T-helper 22 cell (primary cell): ENCODE data around the gene ISY1.
A peak's percentile ranks its signal among the peaks of the same experiment; 100 is the strongest.
"Not testable (repeated sequence)": the region's sequence is repeated elsewhere in the genome, so short reads cannot be mapped to it uniquely, and the experiment has no call there.

Source experiments
- DNase-seq: peaks from one replicate; pipeline ENCODE4 v3.0.0-alpha.2; 2020; ENCODE audit warnings: low read depth

ISY1 gene

DNA sequence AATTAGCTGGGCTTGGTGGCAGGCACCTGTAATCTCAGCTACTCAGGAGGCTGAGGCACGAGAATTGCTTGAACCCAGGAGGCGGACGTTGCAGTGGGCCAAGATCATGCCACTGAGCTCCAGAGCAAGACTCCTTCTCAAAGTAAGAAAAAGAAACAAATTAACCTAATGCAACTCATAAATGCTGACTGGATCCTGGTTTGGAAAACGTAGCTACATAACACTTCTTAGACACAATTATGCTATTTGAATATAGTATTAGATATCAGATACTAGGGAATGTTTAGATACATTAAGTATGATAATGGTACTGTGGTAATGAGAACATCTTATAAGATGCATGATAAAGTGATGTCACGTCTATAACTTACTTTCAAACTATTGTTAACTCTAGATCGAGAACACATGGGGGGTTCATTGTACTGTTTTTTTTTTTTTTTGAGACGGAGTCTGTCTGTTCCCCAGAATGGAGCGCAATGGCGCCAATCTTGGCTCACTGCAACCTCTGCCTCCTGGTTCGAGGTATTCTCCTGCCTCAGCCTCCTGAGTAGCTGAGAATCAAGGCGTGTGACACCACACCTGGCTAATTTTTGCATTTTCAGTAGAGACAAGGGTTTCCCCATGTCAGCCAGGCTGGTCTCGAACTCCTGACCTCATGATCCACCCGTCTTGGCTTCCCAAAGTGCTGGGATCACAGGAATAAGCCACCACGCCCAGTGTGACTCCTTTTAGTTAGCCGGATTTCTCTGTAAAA is 5.9 kb upstream of the ISY1 start:
- DNase-seq = no peak

DNA sequence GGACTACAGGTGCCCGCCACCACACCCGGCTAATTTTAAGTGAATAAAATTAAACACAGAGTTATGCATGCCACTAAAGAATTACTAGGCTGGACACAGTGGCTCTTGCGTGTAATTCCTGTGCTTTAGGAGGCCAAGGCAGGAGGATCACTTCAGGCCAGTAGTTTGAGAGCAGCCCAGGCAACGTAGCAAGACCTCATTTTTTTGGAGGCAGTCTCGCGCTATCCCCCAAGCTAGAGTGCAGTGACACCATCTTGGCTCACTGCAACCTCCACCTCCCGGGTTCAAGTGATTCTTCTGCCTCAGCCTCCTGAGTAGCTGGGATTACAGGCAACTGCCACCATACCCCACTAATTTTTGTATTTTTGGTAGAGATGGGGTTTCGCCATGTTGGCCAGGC is 4.7 kb upstream of the ISY1 start:
- DNase-seq = not testable (repeated sequence)

DNA sequence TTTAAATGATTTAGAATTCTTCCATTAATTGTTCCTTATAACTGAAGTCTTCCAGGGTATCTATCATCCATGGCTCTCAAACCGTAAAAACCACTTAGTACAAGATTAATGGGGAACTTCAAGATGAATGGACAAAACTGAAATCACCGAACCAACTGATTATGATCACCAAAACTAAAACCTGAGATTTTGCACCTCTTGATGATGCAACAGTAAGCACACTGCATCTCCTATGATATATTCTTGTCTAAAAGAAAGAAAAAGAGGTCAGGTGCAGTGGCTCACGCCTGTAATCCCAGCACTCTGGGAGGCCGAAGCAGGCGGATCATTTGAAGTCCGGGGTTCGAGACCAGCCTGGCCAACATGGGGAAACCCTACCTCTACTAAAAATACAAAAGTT is 3.6 kb upstream of the ISY1 start:
- DNase-seq = no peak

DNA sequence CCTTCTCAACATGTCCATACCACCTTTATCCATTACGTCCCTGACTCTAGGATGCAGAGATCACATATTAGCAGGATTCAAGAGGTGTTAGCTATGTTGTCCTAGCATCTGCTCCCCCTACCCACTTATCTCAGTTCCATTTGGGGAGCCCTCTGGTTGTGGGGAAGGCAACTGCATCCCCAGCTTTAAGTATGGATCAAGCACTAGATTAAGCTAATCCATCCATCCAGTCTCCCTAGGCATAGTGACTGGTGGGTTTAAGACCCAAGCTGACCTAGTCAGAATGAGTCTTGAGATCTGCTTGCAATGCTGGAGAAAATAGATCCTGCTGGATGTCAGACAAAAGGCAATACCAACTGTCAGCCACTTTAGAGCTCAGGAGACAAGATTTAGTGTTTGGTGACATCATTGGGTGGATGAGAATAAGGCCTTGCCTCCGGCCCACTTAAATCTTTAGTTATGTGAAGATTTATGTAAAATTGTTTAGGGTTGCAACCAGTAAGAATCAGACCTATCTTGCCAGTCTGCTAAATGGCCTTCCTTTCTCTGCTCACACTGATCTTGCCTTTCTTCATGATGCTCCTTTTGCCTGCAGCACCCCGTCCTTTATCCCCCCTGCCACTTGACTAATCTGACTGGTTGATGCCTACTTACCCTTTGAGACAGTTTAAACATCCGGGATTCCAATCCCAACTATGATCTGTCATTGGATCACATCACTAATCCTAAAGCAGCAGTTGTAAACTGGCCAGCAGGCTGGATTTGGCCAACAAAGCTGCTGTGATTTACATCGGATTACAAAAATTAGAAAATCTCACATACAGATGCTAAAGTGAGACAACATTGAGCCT is 2.1 kb upstream of the ISY1 start:
- no peak for DNase-seq

DNA sequence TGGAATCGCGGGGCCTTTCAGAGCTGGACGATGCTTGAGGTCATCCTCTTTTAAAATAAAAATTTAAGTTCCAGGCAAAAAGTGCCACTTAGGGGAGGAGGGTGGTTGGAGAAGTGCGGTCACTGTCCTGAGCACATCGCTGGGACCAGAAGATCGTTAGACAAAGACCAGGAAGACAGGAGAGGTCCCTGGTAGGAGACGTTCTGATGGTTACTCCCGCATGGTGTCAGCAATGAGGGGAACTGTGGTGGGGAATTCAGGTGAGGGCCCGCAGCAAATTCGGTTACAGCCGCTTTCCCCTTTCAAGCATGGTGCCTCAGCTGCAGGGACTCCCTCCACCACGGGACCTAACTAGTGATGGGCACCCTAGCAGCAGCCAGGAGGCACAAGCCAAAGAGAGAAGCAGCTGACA is 1.0 kb upstream of the ISY1 start:
- peak; percentile 3 for DNase-seq

DNA sequence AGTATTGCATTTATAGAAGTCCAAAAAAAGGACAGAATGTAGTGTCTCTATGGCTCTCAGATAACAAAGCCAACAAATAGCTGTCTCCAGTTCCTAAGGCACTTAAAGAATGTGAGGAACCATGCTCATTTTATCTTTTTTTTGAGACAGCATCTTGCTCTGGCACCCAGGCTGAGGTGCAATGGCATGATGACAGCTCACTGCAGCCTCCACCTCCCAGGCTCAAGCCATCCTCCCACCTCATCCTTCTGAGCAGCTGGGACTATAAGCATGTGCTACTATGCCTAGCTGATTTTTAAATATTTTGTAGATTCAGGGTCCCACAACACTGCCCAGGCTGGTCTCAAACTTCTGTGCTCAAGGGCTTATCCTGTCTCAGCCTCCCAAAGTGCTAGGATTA is 16.1 kb downstream of the ISY1 start:
- no peak for DNase-seq

DNA sequence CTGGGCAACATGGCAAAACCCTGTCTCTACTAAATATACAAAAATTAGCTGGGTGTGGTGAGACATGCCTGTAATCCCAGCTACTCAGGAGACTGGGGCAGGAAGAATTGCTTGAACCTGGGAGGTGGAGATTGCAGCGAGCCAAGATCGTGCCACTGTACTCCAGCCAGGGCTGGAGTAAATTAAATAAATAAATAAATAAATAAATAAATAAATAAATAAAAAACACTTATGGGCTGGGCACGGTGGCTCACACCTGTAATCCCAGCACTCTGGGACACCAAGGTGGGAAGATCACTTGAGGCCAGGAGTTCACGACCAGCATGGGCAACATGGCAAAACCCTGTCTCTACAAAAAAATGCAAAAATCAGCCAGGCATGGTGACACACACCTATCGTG is 19.9 kb downstream of the ISY1 start:
- DNase-seq = not testable (repeated sequence)

DNA sequence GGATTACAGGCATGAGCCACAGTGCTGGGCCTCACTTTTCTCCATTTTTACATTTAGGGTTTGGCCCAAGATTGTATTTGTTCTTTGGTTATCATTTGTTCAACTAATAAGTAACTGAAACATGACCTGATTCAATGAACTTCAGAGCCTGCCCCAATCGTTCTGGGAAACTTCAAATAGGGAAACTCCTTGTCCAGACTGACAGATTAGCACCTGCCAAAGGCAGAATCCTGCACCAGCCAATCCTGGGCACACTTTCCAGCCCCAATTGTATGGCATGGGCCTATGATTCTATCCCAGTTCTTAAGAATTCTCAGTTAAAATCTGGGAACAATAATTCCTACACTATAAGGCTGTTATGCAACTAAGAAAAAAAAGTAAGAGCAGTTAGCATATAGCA is 21.0 kb downstream of the ISY1 start:
- DNase-seq = no peak

DNA sequence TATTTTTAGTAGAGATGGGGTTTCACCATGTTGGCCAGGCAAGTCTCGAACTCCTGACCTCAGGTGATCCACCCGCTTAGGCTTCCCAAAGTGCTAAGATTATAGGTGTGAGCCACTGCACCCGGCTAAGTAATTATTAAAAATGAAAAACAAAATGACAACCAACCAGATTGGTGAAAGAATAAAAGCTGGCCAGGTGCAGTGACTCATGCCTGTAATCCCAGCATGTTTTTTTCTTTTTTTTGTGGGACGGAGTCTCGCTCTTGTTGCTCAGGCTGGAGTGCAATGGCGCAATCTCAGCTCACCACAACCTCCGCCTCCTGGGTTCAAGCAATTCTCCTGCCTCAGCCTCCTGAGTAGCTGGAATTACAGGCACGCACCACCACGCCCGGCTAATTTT is 24.6 kb downstream of the ISY1 start:
- not testable (repeated sequence) for DNase-seq

DNA sequence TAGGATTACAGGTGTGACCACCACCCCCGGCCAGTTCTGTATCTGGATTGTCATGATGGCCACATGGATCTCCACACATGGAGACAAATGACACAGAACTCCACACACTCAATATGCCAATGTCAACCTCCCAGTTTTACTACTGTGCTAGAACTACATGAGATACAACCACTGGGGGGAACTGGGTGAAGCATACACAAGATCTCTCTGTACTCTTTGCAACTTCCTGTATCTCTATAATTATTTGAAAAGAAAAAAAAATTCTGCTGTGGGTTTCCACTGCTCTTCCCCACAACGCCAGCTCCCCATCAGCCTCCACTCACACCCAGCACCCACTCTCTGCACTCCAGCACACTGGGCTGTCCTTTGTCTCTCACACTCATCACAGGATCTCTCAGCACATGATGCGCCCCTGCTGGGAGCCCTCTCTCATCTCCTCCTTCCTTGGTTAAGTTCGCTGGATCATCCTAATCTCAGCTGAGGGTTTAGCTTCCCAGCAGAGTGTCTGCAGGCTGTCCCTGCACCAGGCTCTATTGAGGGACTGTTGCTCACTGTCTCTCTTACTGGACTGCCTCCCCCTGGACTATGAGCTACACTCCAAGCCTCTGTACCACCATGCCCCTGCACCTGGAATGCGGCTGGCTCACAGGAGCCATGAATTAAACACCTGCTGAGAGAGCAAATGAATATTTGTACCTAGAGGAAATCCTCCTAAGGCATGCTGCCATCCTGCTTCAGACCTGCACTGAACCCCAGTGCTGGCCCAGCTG is 28.6 kb downstream of the ISY1 start:
- DNase-seq = no peak

DNA sequence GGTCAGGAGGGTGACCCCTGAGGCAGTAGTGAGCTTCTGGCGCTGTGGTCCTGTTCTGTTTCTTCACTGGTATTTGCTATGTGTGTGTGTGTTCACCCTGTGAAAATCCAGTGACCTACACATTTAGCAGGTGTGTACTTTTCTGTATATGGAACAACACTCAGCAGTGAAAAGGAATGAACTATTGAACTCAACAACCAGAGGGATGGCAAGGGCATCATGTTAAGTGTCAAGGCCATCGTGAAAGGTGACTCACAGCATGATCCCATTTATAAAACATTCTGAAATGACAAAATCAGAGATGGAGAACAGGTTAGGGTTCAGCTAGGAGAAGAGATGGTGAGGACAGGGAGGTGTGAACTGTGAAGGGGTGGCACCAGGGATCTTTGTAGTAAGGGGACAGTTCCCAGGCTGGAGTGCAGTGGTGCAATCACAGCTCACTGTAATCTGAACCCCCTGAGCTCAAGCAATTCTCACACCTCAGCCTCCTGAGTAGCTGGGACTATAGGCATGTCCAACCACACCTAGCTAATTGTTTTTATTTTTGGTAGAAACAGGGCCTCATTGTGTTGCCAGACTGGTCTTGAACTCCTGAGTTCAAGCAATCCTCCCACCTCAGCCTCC is 29.3 kb downstream of the ISY1 start:
- DNase-seq = no peak

DNA sequence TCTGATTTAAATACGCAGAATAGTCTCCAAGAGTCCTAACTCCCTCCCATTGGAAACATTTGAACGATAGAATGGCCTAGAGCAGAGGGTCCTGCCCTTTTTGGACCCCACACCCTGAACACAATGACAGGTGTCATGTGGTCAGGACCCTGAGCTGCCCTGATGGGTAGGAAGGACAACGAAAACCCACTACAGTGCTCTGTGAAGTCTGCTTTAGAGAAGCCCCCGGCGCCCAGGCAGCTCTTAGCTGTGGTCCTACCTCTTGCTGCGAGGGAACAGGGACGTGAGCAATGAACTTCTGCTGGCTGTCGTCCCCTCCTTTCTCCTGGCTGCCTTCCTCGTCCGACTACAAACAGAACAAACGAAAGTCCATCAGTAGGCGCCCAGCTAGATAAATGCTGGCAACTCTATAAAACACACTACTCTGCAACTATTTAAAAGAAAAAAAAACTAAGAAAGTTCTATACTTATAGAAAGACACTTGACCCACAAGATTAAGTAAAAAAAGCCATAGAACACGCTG is 30.5 kb downstream of the ISY1 start:
- DNase-seq = no peak

DNA sequence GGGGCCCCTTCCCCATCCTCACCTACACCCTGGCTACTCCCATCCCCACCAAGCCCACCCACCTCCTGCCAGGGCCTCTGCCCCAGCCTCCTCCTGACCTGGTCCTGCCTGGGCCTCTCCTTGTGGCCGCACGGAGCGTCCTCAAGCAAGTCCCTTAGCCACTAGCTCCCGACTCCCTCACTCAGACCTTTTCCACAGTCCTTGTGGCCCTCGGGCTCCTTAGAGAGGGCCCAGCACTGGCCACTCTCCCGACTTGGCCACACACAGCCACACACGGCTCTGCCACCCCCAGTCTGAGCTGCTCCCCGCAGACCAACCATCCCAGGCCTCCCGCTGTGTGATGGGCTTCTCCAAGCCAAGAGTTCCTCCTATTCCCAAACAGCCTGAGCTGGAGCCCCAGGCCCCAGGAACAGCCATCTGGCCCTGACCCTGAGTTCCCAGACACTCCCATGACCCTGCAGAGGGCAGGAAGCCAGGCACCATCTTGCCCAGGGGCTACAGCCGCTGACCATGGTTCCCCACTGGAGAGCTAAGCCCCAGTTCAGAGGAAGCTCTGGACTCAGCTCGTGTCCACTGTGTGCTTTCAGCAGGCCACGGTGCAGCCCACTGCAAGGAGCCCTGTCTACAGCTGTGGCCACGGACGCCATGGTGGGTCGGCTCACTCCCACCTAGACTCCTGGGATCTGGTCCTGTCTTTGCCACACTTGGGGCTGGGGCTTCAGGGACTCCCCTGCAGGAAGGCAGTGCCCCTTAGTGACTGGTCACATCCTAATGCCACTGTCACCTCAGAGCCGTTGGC is 32.3 kb downstream of the ISY1 start:
- DNase-seq = no peak

DNA sequence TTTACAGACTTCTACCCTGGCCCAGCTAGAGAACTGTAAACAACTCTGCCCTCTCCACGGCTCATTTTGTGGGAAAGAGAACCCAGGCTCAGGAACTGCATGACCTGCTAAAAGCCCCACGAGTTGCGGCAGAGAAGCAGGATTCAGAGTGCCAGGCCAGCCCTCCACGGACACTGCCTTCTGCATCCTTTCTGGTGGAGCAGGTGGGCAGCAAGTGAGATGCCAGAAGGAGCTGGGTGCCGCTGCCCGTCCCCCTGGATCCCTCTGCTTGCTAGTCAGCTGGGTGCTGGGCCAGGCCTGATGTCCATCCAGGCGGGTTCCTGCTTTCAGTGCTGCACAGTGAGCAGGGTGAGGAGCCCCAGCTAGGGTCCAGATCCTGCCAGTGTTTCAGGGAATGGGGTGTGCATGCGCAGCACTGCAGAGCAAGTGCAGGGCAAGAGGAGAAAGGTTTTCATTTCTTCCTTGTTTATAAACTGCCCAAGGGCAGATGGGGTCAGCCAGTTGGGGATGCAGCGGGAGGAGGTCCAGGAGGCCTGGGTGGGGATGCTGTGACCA is 34.1 kb downstream of the ISY1 start:
- DNase-seq = no peak

DNA sequence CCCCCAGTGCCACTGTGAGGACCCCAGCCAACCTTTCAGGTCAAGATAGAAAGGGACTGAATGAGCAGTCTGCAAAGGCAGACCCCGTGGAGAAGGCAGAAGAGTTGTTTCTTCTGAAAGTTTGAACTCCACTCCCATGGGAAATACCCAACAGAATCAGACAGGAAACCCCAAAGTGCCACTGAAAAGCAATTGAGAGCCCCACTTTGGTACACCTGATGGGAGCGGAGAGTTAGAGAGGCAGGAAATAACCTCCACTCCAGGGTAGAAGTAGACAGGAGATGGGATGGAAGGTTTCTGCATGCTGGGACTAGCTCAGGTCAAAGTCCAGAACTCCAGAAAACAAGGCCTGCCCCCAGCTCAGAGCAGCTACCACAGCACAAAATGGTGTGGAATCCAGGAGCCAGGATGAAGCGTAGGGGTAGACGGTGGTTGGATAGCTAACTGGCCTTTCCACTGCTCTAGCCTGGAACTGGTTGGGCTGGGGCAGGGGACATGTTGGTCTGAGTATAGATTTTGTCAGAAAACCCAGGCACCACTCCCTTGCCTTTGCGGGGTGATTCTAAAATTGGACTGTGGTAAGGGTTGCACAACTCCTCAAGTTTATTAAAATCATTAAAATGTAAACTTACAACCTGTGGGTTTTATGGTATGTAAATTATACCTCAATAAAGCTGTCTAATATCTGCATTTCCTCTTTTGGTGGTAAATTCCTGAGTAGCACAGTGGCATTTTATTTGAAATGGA is 37.4 kb downstream of the ISY1 start:
- peak; percentile 27 for DNase-seq

DNA sequence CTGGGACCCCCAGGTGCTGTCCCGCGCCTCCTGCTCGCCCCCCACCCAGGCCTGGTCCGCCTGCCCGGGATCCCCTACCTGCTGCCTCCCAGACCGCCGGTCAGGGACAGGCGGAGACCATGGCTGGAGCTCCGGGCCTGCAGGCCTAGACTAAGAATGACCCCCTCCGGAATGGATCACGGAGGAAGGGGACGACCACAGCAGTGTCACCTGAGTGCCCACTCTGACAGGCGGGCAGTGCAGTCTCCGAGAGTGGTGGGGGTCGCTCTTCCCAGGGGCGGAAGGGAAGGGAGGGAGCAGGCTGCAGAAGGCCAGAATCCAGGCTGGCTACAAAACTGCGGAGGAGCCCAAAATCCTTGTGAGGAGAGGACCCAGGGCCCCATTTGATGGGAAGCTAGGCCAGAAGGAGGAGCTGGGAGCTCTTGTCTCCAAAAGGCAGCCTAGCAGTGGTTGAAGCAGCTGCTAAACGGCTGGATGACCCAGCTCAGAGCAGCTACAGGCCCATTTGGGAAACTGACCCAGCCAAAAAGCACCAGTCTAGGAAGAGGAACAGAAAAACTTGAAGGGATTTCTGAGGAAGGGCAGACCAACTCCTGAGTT is 38.4 kb downstream of the ISY1 start:
- peak; percentile 5 for DNase-seq

DNA sequence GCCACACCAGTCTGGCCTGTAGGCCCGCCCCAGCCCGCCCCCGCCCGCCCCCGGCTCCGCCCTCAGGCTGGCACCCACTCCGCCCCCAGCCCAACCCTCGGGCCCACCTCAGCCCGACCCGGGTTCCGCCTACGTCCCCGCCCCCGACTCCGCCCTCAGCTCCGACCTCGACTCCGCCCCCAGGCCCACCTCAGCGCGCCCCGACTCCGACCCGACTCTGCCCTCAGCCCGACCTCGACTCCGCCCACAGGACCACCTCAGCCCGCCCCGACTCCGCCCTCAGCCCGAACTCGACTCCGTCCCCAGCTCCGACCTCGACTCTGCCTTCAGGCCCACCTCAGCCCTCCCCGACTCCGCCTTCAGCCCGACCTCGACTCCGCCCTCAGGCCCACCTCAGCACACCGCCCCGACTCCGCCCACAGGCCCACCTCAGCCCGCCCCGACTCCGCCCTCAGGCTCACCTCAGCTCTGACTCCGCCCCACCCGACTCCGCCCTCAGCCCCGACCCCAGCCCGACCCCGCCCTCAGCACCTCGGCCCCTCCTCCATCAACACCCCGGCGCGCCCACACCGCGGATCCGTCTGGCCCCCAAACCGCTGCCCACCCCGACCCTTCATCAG is 39.0 kb downstream of the ISY1 start, which contains the start of gene RAB43:
Gene RAB43, minus strand, starts transcription at position 13 of the 620 bp plus-strand sequence. CDS start 315 bp downstream, outside the sequence.
- DNase-seq = peak; percentile 75

DNA sequence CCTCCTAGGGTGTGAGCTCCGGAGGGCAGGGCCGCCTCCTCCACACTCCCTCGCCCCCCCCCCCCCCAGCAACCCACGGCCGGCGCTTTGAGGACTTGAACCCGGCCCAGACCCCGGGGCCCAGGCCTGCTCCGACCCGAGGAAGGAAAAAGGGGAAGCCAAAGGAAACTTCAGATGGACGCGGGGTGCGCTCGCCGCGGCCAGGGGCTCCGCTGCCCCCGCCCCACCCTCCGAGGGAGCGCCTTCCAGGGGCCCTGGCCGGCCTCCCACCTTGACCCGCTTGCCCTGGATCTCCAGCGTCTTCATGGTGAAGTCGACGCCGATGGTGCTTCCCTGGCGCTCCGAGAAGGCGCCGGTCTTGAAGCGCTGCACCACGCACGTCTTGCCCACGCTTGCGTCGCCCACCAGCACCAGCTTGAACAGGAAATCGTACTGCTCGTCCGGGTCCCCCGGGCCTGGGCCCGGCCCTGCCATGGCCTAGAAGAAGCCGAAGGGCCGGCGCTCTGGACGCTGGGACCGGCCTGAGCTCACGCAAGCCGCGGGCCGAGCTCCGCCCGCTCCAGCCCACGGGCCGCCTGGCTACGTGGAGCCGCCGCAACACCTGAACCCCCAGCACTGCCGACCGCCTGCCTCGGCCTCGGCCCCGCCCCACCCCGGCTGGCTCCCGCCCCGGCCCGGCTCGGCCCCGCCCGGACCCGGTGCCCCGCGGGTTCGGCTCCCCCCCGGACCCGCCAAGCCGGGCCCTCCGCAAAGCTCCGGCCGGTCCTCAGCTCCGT is 39.7 kb downstream of the ISY1 start:
- DNase-seq = peak; percentile 9
